AG20443 (cell line): ENCODE results near the gene GZMM.

Experiments used
- DNase-seq: peaks from one replicate; pipeline ENCODE4 v3.0.0; 2012; ENCODE audit warnings: low spot score, mixed read lengths

Gene GZMM

DNA sequence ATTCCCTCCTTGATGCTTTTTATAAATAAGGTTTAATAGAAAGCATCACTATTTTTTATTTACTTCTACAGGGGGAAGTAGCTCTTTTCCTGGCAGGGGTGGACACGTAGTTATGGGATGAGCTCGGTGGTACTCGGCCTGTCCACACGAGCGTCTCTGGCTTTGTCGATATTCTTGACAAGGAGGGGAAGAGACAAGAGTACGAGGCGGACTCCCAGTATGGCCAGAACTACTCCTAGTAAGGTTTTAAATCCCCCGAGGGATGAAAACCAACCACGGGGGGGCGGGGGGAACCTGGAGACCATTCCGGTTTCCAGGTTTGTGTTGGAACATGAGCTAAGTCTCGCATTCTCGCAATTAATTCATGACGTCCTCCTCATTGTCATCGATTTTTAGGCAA lies 23.0 kb downstream of the GZMM start:
- DNase-seq: no peak

DNA sequence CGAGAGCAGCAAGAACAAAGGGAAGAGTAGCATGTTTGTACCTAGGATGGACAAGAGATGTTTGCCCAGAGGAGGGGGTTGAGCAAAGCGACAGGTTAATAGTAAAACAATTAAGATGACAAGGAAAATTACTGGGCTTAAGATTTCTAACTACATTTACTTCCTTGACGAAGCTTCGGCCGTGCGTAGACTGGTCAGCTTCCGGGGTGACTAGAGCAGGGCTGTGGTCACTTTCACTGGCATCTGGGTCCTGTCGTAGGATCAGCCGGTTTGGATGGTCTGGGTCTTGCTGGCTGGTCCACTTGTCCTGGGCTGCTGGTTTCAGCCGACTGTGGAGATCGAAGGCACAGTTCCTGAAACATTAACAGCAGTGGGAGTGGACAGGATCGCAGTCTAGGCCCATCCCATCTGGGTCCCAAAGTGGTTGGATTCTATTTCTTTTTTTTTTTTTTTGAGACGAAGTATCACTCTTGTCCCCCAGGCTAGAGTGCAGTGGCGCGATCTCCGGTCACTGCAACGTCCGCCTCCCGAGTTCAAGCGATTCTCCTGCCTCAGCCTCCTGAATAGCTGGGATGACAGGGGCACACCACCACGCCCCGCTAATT lies 23.5 kb downstream of the GZMM start:
- no peak for DNase-seq

DNA sequence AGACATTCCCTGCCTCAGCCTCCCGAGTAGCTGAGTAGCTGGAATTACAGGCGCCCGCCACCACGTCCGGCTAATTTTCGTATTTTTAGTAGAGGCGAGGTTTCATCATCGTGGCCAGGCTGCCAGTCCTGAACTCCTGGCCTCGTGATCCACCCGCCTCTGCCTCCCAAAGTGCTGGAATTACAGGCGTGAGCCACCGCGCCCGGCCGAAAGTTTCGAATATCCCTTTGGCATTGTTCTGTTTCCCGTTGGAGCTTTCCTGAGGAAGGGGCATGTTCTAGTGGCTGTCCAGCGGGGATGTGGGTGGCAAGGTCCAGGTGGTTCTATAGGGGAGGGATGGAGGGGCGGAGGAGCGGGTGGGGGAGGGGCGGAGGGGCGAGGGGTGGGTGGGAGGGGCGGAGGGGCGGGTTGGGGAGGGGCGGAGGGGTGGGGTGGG lies 26.4 kb downstream of the GZMM start:
- no peak for DNase-seq

DNA sequence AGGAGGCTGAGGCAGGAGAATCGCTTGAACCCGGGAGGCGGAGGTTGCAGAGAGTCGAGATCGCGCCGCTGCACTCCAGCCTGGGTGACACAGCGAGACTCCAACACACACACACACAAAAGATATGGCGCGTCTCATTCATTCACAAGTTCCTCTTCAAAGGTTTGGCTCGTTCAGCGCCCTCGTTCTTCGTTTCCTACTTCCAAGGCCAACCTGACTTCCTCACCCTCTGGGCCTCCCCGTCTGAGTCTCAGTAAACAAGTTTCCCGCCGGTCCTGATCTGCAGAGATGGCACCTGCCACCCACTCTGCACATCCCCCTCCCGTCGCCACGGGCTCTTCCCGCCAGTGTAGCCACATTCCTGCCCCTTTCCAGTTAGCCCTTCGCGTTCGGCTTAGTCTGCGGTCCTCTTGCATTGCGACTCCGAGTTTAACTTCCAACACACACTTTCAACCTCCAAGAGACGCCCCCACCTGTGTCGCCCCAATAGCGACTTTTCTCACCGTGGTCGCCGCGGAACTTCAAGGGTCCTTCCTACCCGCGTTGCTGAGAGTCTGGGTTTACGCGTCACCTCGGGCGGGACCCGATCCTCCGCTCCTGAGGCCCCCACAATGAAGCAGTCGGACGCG lies 27.2 kb downstream of the GZMM start:
- no peak for DNase-seq

DNA sequence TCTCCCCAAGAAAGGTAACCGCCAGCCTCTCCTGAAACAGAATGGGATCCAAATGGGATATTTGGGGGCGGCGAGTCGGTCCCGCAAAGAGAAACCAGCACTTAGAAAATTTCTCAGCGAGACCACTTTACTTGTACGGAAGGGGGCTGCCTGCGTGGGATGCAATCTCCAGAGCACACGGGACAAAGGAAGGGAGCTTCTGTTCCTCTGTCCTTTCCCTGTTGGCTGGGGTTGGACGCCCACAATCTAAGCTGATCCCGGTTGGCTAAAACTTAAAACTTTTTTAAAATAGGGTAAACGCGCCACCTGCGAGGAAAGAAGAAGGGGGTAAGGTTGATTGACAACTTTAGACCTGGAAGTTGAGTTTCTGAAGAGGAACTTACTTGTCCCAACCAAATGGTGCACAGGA lies 27.7 kb downstream of the GZMM start:
- DNase-seq: no peak

DNA sequence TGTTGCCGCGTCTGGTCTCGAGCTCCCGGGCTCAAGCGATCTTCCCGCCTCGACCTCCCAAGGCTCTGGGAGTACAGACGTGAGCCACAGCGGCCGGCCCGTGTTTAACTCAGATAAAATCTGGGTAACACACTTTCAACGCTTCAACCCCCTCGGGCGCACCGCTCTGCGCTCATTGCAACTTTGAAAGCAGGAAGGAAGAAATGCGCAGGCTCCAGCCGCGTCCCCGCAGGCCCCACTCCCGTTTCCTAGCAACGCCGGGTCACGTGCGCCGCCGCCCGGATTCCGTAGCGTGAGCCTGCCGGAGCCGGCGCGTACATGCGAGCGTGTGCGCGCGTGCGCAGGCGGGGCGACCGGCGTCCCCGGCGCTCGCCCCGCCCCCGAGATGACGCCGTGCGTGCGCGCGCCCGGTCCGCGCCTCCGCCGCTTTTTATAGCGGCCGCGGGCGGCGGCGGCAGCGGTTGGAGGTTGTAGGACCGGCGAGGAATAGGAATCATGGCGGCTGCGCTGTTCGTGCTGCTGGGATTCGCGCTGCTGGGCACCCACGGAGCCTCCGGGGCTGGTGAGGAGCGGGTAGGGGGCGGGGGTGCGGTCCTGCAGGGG lies 28.4 kb downstream of the GZMM start, which contains the start of gene BSG:
Gene BSG (plus strand): TSS at position 457 of the 603 bp plus-strand sequence. CDS start 39 bp downstream, at position 496.
- DNase-seq: peak; percentile 100

DNA sequence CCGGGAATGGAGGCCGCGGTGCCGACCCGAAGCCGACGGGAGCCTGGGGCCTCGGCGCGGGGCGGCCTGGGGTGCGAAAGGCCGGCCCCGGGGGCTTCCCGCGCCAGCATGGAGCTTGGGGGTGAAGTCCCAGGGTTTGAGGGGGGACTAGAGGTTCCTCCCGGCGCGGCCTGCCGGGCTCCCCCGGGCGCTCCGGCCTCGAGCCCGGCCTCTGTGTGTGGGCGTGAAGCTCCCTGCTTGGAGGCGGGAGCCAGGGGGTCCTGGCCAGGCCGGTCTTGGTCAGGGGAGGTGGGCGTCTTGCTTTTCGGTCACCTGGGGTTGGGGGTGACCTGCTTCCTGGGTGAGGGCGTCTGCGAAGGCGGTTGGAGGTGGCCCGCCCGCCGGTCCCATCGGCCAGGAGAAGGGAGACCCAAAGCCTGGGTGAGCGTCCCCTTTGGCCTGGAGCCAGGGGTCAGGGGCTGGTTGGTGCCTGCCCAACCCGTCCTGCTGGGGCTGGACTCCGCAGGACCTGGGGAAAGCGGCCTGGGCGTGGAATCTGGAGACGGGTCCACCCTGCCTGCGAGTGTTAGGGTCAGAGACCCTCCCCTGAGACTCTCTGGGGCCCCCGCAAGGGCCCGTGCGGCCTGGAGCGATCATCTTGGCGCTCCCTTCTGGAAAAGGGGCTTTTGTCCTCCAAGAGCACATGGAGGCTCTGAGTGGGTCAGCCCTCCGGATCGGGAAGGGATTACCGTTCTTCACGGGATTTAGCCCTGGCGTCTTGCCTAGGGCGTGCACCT lies 29.1 kb downstream of the GZMM start:
- DNase-seq: peak; percentile 78

DNA sequence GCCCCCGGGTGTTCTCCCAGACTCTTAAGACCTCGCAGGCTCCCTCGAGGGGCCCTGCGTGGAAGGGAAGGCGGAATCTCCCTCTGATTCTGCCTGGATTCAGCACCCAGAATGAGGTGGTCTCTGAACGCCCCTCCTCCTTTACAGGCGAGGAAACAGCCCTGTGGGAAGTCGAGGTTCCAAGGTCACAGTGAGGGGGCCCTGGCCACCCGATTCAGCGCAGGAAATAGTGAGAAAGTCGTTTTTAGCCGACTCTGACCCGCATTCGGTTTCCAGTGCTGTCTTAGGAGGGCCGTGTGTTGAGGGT lies 29.6 kb downstream of the GZMM start:
- no peak for DNase-seq

DNA sequence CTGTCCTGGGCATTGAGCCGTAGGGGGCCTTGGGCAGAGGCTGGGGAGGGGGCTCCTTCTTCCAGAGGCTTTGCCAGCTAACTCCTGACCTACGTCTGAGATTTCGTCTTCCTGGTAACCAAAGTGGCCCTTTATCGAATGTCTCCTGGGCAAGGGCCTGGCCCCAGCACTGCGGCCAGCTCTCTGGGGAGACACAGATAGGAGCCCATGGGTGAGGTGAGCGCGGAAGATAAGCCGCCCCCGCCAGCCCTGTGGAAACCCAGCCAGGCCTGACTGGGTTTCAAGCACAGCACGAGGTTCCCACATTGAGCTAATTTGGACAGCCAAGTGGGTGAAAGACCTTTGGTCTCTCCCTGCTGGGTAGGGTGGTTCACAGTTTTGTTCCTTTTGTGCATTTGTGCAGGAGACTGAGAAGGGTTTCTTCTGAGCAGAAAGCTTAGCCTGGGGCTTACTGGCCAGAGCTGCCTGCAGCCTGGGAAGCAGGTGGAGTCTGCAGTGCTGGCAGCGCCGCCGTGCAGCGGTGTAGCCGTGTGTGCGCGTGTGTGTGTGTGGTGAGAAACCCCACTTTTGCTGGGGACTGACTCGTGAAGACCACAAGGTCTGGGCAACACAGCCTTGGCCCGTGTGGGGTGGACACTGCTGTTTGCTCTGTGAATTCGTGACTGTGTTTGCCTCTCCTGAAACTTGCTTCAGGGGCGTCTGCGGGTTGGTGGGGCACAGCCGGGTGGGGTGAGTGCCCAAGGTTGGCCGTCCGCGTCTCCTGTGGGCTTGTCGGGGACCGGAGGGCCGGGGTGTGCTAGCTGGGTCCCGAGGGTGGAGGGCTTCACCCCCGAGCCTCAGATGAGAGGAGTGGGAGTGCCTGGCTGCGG lies 31.0 kb downstream of the GZMM start:
- DNase-seq: no peak

DNA sequence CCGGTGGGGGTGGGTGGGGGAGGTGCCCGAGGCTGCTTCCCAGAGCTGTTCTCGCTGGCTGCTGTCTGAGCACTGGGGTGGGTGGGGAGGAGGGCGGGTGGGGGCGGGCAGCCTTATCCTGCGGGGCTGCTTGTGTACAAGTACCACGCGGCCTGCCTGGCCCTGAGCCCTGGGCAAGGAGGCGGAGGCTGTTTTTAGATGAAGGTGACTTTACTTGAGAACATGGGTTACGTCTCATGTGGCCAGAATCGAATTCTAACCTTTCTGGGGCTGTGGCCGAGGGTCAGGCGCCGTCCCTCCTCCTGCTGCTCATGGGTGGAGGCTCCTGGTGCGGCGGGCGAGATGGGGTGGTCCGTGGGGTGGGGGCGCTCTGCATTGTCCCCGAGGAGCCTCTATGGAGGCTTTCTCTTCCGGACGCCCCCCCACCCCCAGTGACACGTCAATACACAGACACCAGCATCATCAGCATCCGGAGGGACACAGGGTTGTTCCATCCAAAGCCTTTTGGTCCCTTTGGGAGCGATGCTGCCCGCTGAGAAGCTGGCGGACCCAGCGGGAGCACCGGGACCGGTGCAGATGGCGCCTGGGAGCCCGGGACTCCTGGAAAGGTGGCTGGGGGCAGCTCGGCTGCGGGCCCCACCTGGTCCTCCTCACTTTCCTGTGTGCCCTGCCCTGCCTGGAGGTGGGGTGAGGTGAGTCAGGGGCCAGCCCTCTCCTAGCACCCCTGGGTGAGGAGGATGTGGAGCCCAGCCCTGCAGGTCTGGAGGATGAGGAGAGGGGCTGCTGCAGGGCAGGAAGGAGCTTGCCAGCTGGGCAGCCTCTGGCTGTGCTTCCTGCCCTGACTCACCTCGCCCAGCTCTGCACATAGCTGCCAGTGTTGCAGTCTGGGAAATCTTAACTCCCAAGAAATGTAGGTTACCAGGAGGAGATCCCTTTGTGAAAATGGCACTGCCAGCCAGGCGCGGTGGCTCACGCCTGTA lies 32.0 kb downstream of the GZMM start:
- DNase-seq: no peak

DNA sequence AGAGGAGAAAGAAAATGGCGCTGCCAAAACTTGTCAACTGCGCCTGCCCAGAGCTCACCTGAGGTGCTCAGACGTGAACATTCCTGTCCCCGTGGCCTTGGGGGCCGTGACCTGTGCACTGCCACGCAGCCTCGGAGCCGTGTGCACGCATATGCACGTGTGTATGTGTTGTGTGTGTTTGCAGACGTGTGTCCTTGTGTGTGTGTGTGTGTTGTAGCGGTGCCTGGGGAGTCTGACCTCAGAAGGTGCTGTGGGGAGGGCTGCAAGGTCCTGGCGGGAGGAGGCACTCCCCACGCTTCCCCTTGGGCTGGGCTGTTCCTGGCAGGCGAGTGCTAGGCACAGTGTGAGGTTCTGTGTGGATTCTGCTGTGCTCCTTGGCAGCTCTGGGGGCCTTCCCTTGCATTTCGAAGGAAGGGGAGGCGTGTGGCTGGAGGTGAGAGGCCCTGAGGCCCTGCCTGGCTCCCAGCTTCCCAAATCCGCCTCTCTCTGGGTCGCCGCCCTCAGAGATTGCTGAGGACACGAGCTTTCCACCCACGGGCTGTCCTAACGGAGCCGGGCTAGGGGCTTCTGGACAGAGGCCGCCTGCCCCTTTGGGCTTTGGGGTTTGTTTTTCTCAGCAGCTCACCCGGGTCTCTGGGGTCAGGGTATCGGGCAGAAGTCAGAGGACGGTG lies 33.0 kb downstream of the GZMM start:
- DNase-seq: no peak

DNA sequence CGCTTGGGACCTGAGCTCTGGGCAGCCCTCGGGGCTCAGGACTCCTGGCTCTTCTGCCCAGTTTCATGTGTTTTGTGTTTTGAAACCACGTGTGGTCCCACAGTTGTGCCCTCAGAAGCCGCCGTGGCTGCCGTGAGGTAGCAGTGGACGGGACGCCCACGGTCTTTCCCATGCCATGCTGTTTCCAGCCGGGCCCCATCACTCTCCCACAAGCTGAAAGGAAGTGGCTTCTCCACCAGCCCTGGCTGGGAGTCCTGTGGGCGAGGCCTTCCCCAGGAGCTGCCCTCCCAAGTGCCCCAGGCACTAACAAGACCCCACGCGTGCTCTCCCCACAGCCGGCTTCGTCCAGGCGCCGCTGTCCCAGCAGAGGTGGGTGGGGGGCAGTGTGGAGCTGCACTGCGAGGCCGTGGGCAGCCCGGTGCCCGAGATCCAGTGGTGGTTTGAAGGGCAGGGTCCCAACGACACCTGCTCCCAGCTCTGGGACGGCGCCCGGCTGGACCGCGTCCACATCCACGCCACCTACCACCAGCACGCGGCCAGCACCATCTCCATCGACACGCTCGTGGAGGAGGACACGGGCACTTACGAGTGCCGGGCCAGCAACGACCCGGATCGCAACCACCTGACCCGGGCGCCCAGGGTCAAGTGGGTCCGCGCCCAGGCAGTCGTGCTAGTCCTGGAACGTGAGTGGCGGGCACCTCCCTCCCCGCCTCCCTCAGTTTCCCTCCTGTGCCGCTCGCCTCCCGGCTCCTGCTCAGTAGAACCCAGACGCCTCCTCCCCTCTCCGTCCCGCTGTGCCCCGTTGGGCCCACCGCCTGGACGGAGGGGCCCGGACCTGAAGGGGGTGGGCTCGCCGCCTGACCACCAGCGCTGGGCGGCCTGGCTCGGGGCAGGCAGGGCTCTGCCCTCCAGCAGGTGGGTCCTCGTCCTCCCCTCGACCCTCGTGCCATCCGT lies 33.9 kb downstream of the GZMM start:
- DNase-seq: no peak

DNA sequence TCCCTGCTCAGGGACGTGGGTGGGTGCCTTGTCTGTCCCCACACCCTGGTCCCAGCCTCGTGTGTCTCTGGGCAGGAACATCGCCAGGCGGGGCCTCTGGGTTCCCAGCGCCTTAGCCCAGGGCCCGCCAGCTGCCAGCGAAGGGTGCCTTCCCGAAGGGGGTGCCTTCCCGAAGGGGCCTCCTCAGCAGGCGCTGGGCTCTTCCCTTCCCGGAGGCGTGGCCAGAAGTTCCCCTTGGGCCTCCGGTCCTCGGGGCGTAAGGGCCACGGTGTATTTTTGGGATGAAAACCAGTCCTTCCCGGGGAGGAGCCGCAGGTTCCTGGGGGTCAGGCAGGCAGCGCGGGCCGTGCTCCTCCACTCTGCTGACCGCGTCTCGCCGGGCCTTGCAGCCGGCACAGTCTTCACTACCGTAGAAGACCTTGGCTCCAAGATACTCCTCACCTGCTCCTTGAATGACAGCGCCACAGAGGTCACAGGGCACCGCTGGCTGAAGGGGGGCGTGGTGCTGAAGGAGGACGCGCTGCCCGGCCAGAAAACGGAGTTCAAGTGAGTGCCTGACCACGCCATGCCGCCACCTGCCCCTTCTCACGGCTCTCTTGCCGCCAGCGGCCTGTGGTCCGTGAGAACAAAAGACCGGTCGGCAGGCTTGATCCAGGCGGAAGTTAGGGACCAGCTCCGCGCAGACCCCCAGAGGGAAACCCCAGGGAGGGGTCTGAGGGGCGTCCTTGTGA lies 35.4 kb downstream of the GZMM start:
- DNase-seq: no peak

DNA sequence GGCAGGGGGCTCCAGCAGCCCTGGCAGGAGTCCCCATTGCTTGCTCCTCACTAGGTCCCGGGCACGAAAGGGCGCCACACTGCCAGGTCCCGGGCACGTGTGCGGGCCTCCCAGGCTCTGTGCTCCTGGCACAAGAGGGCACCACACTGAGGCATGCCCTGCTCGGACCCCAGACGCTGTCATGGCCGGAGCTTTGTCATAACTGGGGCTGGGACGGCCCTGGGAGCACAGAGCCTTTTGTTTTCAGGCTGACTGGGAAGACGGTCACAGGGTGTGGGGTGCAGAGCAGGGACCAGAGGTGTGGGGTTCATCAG lies 35.9 kb downstream of the GZMM start:
- no peak for DNase-seq

DNA sequence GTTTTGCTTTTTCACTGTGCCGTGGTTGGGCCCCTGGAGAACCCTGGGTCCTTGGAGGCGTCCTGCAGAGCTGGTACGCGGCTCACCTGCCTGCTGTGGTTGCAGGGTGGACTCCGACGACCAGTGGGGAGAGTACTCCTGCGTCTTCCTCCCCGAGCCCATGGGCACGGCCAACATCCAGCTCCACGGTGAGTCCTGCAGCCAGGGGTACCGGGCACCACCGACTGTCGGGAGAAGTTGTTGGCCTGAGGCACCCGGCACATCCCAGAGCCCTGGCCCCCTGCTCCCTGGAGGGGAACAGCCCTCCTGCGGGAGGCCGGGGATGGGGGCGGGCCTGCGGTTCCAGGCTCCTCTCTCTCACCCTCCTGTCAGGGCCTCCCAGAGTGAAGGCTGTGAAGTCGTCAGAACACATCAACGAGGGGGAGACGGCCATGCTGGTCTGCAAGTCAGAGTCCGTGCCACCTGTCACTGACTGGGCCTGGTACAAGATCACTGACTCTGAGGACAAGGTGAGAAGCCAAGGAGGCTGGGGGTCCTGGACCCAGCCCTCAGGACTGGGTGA lies 36.5 kb downstream of the GZMM start:
- DNase-seq: no peak

DNA sequence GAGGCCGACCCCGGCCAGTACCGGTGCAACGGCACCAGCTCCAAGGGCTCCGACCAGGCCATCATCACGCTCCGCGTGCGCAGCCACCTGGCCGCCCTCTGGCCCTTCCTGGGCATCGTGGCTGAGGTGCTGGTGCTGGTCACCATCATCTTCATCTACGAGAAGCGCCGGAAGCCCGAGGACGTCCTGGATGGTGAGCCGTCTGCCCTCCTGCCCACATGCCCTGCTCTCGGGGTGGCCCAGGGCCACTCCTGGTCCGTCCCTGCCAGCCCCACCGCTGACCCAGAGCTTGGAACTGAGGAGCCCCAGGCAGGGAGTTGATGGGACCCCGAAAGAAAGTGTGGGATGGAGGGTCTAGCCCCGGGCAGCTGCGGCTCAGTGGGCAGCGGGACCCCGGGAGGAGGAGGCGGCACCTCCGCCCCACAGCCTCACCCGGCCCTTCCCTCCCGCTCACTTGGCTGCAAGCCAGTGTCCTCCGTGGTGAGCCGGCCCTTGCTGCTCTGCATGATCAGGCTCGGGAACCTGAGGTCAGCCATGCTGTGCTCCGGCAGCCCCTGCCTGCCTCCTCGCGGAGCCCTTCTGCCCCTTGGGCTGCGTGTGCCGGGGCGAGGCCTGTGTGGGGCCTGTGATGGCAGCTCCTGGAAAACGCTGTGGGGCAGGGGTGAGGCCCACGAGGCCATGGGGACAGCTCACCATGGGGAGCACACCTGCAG lies 37.7 kb downstream of the GZMM start:
- DNase-seq: no peak

DNA sequence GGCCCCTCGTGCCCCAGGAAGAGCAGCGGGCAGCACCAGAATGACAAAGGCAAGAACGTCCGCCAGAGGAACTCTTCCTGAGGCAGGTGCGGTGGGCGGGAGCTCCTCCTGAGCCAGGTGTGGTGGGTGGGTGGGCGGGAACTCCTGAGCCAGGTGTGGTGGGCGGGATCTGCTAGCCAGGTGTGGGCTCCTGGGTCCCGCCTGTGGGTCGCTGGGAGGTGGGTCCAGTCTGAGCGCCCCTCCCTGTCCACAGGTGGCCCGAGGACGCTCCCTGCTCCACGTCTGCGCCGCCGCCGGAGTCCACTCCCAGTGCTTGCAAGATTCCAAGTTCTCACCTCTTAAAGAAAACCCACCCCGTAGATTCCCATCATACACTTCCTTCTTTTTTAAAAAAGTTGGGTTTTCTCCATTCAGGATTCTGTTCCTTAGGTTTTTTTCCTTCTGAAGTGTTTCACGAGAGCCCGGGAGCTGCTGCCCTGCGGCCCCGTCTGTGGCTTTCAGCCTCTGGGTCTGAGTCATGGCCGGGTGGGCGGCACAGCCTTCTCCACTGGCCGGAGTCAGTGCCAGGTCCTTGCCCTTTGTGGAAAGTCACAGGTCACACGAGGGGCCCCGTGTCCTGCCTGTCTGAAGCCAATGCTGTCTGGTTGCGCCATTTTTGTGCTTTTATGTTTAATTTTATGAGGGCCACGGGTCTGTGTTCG lies 38.8 kb downstream of the GZMM start:
- peak; percentile 52 for DNase-seq
